T-helper 22 cell (primary cell): ENCODE results near the gene NOCT.
A peak's percentile ranks its signal among the peaks of the same experiment; 100 is the strongest.
"Not testable (repeated sequence)": the region's sequence is repeated elsewhere in the genome, so short reads cannot be mapped to it uniquely, and the experiment has no call there.

Experiments used
- DNase-seq: peaks from one replicate; pipeline ENCODE4 v3.0.0-alpha.2; 2020; ENCODE audit warnings: low read depth

Gene NOCT

GRCh38 chr4:139015269-139015947, at the start of gene NOCT:
Gene NOCT (plus strand): TSS chr4:139015781. CDS start chr4:139015982, 201 bp downstream.
- peak; percentile 87 for DNase-seq

GRCh38 chr4:138967313-138967712, 48.3 kb upstream of the NOCT start:
- DNase-seq: no peak

DNA sequence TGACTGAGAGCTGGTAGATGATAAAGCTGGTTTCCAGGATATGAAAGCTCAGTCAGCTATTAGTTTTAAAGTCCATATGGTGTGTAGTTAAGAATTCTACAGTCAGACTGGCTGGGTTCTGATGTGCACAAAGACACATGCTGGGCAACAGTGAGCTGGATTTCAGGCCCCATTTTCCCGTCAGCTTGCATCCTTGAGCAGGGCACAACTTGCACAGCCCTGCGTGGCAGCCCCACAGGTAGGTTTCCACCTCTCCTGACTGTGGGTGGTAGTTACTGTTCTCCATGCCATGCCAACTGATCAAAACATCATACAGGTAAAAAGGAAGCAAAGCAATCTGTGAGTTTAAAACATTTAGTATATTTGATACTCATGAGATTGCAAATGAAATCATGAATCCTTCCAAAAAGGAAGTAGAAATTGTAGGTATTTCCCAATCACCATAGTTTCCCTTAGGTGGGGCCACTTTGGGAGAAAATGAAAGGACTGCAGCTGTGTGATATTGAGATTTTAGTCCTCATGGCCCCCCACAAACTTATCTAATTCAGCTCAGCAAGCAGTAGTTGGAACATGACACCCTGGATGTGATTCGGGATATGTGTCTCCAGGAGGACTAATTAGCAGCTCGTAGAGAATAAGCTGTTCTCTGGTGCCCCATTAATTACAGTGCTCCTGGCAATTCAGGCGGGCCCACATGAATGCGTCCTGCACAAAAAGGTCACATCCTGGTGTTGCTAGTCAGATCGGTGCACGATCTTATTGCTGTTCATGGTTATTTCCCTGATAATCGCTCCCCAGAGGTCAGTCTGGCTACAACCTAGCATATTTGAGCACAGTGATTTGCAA, 42.4 kb upstream of the NOCT start:
- DNase-seq: no peak

GRCh38 chr4:138975225-138975624, 40.4 kb upstream of the NOCT start:
- no peak for DNase-seq

DNA sequence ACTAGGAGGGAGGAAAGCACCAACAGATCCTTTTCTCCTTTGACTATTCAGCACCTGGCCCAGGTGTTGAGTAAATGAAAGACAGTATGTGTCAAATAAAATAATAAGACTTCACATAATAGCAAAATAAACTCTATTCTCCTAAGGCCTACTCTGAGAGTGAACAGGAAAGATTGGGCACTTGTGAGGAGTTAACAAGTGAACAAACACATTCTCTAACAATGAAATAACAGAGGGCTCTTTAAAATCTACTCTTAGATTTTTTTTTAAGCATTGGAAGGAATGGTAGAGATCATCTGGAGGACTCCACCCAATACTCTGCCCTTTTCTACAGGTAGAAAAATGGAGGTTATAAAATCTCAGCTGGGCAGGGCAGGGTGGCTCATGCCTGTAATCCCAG, 39.1 kb upstream of the NOCT start:
- DNase-seq: no peak

- no peak for DNase-seq
These were observed 38.1 kb upstream of the NOCT start for GRCh38 chr4:138977524-138977923.

GRCh38 chr4:138978028-138978585, 37.5 kb upstream of the NOCT start:
- no peak for DNase-seq

DNA sequence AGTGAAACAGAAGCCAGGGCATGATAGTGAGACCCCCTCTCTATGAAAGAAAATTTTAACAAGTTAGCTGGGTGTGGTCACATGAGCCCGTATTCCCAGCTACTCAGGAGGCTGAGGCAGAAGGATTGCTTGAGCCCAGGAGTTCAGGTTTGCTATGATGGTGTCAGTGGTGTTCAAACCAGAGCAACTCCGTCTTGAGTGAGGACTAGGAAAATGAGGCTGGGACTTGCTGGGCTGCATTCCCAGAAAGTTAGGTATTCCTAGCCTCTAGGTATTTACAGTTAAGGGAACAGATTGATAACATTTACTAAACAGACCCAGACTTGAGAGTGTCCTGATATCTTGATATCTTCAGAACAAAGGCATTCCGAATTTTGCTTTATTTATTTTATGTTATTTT, 37.0 kb upstream of the NOCT start:
- DNase-seq: no peak

GRCh38 chr4:138979742-138980141, 35.8 kb upstream of the NOCT start:
- DNase-seq: no peak

GRCh38 chr4:138981930-138982390, 33.6 kb upstream of the NOCT start:
- no peak for DNase-seq

GRCh38 chr4:138982754-138983153, 32.8 kb upstream of the NOCT start:
- DNase-seq: no peak

DNA sequence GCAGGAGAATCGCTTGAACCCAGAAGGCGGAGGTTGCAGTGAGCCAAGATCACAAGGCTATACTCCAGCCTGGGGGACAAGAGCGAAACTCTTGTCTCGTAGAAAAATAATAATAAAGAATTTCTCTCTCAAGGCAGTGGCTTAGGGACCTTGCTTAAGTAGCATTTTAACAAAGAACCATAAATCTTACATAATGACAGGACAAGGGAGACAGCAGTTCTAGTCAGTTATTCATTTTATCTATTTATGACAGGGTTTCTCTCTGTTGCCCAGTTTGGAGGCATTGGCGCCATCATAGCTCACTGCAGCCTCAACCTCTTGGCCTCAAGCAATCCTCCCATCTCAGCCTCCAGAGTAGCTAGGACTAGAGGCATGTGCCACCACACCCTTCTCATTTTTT, 31.9 kb upstream of the NOCT start:
- no peak for DNase-seq

- no peak for DNase-seq
These were observed 30.9 kb upstream of the NOCT start for GRCh38 chr4:138984647-138985046.

GRCh38 chr4:138992676-138993075, 22.9 kb upstream of the NOCT start:
- DNase-seq: no peak

DNA sequence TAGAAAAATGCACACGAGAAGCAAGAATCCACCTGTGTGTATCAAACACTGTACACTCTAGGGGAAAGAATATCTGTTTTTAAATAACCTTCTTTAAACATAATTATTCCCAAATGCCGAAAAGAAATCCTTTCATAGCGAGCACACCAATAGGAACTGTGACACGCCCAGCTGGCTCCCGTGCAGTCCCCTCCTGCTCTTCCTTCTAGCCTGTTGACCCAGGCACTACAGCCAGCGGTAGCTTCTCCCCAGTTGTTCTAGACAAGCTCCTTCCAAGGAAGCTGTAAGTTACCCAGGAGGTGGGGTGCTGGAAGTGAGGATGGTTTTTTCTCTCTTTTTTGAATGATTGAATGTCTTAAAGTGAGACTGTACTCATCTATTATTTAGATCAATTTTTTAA, 19.5 kb upstream of the NOCT start:
- no peak for DNase-seq

DNA sequence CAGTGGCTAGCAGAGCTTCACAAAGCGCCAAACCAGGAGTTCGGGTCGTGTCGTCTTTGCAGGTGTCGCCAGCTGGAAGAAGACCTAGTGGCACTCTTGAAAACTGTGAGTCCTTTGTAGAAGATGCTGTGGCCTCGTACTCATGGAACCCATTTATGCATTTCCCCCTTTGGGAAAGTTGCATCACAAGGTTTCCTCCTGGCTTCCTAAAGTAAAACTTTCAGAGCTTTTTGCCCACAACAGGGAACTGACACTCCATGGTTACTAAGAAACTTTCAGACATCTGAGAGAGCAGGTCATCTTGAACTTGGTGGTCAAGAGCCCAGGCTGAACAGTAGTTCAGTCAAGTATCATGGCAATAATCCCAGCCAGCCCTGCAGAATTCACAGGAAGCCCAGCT, 15.9 kb upstream of the NOCT start:
- DNase-seq: no peak

DNA sequence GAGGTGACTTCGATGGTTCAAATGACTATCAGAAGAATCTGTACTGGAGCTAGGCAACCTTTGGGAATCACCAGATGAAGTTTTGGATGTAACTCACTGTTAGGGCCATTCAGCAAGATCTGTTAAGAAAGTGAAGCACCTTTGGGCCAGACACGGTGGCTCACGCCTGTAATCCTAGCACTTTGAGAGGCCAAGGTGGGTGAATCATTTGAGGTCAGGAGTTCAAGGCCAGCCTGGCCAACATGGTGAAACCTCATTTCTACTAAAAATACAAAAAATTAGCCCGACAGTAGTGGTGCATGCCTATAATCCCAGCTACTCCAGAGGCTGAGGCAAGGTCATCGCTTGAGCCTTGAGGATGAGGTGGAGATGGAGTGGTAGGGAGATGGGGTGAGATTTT, 15.4 kb upstream of the NOCT start:
- DNase-seq: not testable (repeated sequence)

DNA sequence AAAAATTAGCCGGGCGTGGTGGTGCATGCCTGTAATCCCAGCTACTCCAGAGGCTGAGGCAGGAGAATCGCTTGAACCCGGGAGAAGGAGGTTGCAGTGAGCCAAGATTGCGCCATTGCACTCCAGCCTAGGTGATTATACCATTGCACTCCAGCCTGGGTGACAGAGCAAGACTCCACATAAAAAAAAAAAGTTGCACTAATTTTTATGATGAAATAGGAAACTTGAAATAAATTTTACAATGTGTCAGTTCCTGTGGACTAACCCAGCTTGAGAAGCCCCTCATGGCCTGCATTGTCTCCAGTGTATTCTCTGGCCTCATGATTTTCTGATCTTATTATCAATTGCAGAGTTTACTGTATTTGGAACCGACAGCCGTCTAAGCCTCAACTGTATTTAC, 14.2 kb upstream of the NOCT start:
- DNase-seq: not testable (repeated sequence)

GRCh38 chr4:139003668-139004067, 11.9 kb upstream of the NOCT start:
- not testable (repeated sequence) for DNase-seq

GRCh38 chr4:139005774-139006173, 9.8 kb upstream of the NOCT start:
- no peak for DNase-seq

DNA sequence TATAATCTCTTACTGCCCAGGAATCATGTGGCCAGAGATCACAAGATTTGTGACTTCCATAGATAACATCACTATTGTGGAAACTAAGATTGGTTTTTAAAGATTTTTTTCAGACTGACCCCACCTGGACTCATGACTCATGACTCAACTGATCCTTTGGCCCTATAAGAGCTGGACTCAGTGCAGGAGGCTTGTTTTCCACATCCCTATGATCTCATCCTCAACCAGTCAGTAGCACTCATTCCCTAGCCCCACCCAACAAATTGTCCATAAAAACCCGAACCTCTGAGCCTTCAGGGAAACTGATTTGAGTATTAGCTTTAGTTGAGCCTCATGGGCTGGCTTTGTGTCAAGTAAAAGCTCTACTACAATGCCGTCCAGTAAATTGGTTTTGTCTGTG, 7.9 kb upstream of the NOCT start:
- no peak for DNase-seq

GRCh38 chr4:139008278-139008677, 7.3 kb upstream of the NOCT start:
- not testable (repeated sequence) for DNase-seq

DNA sequence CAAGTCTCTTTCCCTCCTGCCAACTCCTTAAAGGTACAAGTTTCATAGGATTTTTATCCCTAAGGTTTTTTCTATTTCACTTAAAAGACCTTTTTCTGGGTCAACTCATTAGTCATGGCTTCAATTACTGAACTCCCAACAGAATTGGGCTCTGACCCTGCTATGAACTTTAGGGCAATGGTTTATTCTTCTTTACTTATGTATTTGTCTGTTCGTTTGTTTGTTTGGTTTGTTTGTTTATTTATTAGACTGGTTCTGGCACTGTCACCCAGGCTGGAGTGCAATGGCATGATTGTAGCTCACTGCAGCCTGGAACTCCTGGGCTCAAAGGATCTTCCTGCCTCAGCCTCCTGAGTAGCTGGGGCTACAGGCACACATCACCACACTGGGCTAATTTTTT, 5.9 kb upstream of the NOCT start:
- no peak for DNase-seq
